ENCODE results near the gene MMS22L. TPM values are rescaled to one million over a fixed set of nuclear protein-coding genes. Genes with fewer than 3 reads are reported as not detected.

Gene MMS22L
- total and polyA plus RNA-seq, 2 experiments from 2014 or later, result 11.7 to 49.5 TPM

- Mint-ChIP-seq H3K4me3 (no peak overlapping the region), H3K4me1 (peaks cover 2% of the 10 kb centered on the region; the same call in 1 of the 3 replicates), H3K36me3 (ENCODE audit: low read depth) (peaks cover 24% of the 10 kb centered on the region), H3K27me3 (ENCODE audit: insufficient read depth, low read depth, poor library complexity) (no peaks in the 10 kb centered on the region), H3K9me3 (no peaks in the 10 kb centered on the region), H3K27ac (no peak overlapping the region)
- Histone ChIP-seq H3K27ac (ENCODE audit: low read depth) (no peak overlapping the region), H3K4me2 (no peak overlapping the region), H2AFZ (no peak overlapping the region), H3K27me3 (ENCODE audit: insufficient read depth) (no peaks in the 10 kb centered on the region), H3K4me1 (ENCODE audit: insufficient read depth) (no peaks in the 10 kb centered on the region), H4K20me1 (replicated peaks; ENCODE audit: insufficient read depth) (no peaks in the 10 kb centered on the region), H3K9me2 (ENCODE audit: insufficient read depth) (no peaks in the 10 kb centered on the region), H3K36me3 (ENCODE audit: insufficient read depth) (no peaks in the 10 kb centered on the region; the same call in 1 of the 2 replicates), H3K4me3 (no peak overlapping the region), H3K79me2 (replicated peaks; ENCODE audit: insufficient read depth) (no peaks in the 10 kb centered on the region), H3F3A (replicated peaks; ENCODE audit: low read depth) (no peaks in the 10 kb centered on the region)
- DNase-seq (ENCODE audit: low spot score) (no peak), ATAC-seq (no peak)
- no peak for TF ChIP-seq CTCF (conservative IDR thresholded peaks at IDR 0.05; ENCODE audit: low read depth in 2 of 2)
- no peak for TF ChIP-seq STAT1 (IDR thresholded peaks at IDR 0.05; ENCODE audit: unreplicated experiment)
- no peak for TF ChIP-seq ETS1 (IDR thresholded peaks at IDR 0.05)
- TF ChIP-seq ZNF331 (CRISPR knock-in tag; IDR thresholded peaks at IDR 0.05; ENCODE audit: low read depth), result no peak
- no peak for TF ChIP-seq JUNB (IDR thresholded peaks at IDR 0.05; ENCODE audit: unreplicated experiment)
- no peak for TF ChIP-seq EZH2 (IDR thresholded peaks at IDR 0.05; ENCODE audit: low read depth, unreplicated experiment)
- TF ChIP-seq ZNF114 (CRISPR knock-in tag; IDR thresholded peaks at IDR 0.05), result no peak
- TF ChIP-seq POLR2AphosphoS5 (IDR thresholded peaks at IDR 0.05; ENCODE audit: low read depth), result no peak
- TF ChIP-seq CREB1 (CRISPR knock-in tag; IDR thresholded peaks at IDR 0.05; ENCODE audit: low read depth), result no peak
These were observed 51.1 kb downstream of the MMS22L start for GRCh38 chr6:97231911-97232310.

- H3K4me1 ChIP-seq (ENCODE audit: insufficient read depth), result no peaks in the 10 kb centered on the region
- no peaks in the 10 kb centered on the region for H3K9me2 ChIP-seq (ENCODE audit: insufficient read depth)
- no peak overlapping the region for H3K4me3 ChIP-seq
- no peaks in the 10 kb centered on the region for H3K27me3 Mint-ChIP-seq (ENCODE audit: insufficient read depth, low read depth, poor library complexity)
- no peaks in the 10 kb centered on the region for H3K27me3 ChIP-seq (ENCODE audit: insufficient read depth)
- DNase-seq (ENCODE audit: low spot score), result no peak
- no peaks in the 10 kb centered on the region; the same call in 1 of the 2 replicates for H3K79me2 ChIP-seq (replicated peaks; ENCODE audit: insufficient read depth)
- H3K9me3 Mint-ChIP-seq, result no peaks in the 10 kb centered on the region
- H3K36me3 Mint-ChIP-seq (ENCODE audit: low read depth), result peaks cover 9% of the 10 kb centered on the region
- no peaks in the 10 kb centered on the region for H3K36me3 ChIP-seq (ENCODE audit: insufficient read depth)
- no peaks in the 10 kb centered on the region for H3F3A ChIP-seq (replicated peaks; ENCODE audit: low read depth)
- no peak overlapping the region for H3K27ac ChIP-seq (ENCODE audit: low read depth)
- peaks cover under 1% of the 10 kb centered on the region; the same call in 2 of the 3 replicates for H3K4me1 Mint-ChIP-seq
- H3K27ac Mint-ChIP-seq, result peak overlapping the region; percentile 72; the same call in 1 of the 2 replicates
- no peaks in the 10 kb centered on the region for H4K20me1 ChIP-seq (replicated peaks; ENCODE audit: insufficient read depth)
- no peak overlapping the region for H3K4me2 ChIP-seq
- no peak for ATAC-seq
- no peak overlapping the region for H3K4me3 Mint-ChIP-seq
- H2AFZ ChIP-seq, result no peak overlapping the region
- TF ChIP-seq ZNF331 (CRISPR knock-in tag; IDR thresholded peaks at IDR 0.05; ENCODE audit: low read depth), result no peak
- no peak for TF ChIP-seq STAT1 (IDR thresholded peaks at IDR 0.05; ENCODE audit: unreplicated experiment)
- TF ChIP-seq REST (IDR thresholded peaks at IDR 0.05; ENCODE audit: unreplicated experiment), result no peak
- TF ChIP-seq ZNF114 (CRISPR knock-in tag; IDR thresholded peaks at IDR 0.05), result no peak
- no peak for TF ChIP-seq NANOG (IDR thresholded peaks at IDR 0.05; ENCODE audit: borderline replicate concordance)
- no peak for TF ChIP-seq EZH2 (IDR thresholded peaks at IDR 0.05; ENCODE audit: low read depth, unreplicated experiment)
- TF ChIP-seq JUNB (IDR thresholded peaks at IDR 0.05; ENCODE audit: unreplicated experiment), result no peak
- no peak for TF ChIP-seq POLR2AphosphoS5 (IDR thresholded peaks at IDR 0.05; ENCODE audit: low read depth)
- no peak for TF ChIP-seq EZH2phosphoT487 (IDR thresholded peaks at IDR 0.05; ENCODE audit: unreplicated experiment)
- no peak for TF ChIP-seq CREB1 (CRISPR knock-in tag; IDR thresholded peaks at IDR 0.05; ENCODE audit: low read depth)
- no peak for TF ChIP-seq CTCF (conservative IDR thresholded peaks at IDR 0.05; ENCODE audit: low read depth in 2 of 2)
- no peak for TF ChIP-seq ETS1 (IDR thresholded peaks at IDR 0.05)
These were observed 60.1 kb downstream of the MMS22L start for GRCh38 chr6:97222903-97223302.

Measured in GM23338 (cell line).